ENCODE data around the gene CD38. TPM values are rescaled to one million over a fixed set of nuclear protein-coding genes. Genes with fewer than 3 reads are reported as not detected.
"Not testable (repeated sequence)": the region's sequence is repeated elsewhere in the genome, so short reads cannot be mapped to it uniquely, and the experiment has no call there.

CD38 gene
- total RNA-seq, 4 donors from 2014 or later, result 2.7 to 7.5 (median 3.4) TPM; not detected in 1

DNA sequence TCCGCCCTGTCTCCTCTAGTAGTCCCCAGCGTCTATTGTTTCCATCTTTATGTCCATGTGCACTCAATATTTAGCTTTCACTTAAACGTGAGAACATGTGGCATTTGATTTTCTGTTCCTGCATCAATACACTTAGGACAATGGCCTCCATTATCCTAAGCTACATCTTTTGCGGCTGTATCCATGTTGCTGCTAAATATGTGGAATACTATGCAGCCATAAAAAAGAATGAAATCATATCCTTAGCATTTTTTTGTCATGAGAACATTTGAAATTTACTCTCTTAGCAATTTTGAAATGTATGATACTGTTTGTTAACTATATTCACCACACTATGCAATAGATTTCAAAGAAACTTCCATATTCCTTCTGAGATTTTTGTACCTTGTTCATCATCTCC lies 19.8 kb upstream of the CD38 start:
- in situ Hi-C loops (cut with MboI; ENCODE audit: low pct_ligation_motif_present in 1 of 4, low pct_unique_long_range_greater_than_20kb in 1 of 4, low sequenced_read_pairs in 3 of 4), result no loop called here
- TF ChIP-seq EP300 (IDR thresholded peaks at IDR 0.05; ENCODE audit: low read depth) (no peak), CTCF (IDR thresholded peaks at IDR 0.05) (no peak), POLR2AphosphoS5 (IDR thresholded peaks at IDR 0.05) (no peak), POLR2A (IDR thresholded peaks at IDR 0.05) (no peak)

GRCh38 chr4:15762460-15762859 lies 15.7 kb upstream of the CD38 start:
- in situ Hi-C loops (cut with MboI; ENCODE audit: low pct_ligation_motif_present in 1 of 4, low pct_unique_long_range_greater_than_20kb in 1 of 4, low sequenced_read_pairs in 3 of 4); intact Hi-C loops (cut with DNase I; ENCODE audit: low total_unique reads); DNase-seq; H3K27ac ChIP-seq; H3K36me3 ChIP-seq; H3K4me3 ChIP-seq; H3K4me1 ChIP-seq; H3K27me3 ChIP-seq; H3K9me3 ChIP-seq: not testable (repeated sequence)

More for the DNA sequence above, 19.8 kb upstream of the CD38 start:
- no peak overlapping the region for H3K4me3 ChIP-seq
- H3K27me3 ChIP-seq, result no peaks in the 10 kb centered on the region
- no peaks in the 10 kb centered on the region for H3K9me3 ChIP-seq
- no peaks in the 10 kb centered on the region for H3K36me3 ChIP-seq
- H3K4me1 ChIP-seq, result peaks cover 0 to 2% (median 0%) of the 10 kb centered on the region in 4 donors
- DNase-seq, result no peak
- WGBS, 2 donors (ENCODE audit: low coverage in 1 of 2), result 91 to 93% methylated on average over 4 of the region's 4 CpGs
- intact Hi-C loops (cut with DNase I; ENCODE audit: low total_unique reads), result no loop called here
- no peak overlapping the region for H3K27ac ChIP-seq

GRCh38 chr4:15765391-15765790 lies 12.7 kb upstream of the CD38 start:
- intact Hi-C loops (cut with DNase I; ENCODE audit: low total_unique reads) (no loop called here), in situ Hi-C loops (cut with MboI; ENCODE audit: low pct_ligation_motif_present in 1 of 4, low pct_unique_long_range_greater_than_20kb in 1 of 4, low sequenced_read_pairs in 3 of 4) (no loop called here)
- Histone ChIP-seq H3K27me3 (no peaks in the 10 kb centered on the region), H3K4me1 (peaks cover 0 to 9% (median 0%) of the 10 kb centered on the region in 4 donors), H3K27ac (no peak overlapping the region), H3K4me3 (no peak overlapping the region), H3K9me3 (no peaks in the 10 kb centered on the region), H3K36me3 (no peaks in the 10 kb centered on the region)
- WGBS, 2 donors (ENCODE audit: low coverage in 1 of 2), result 60 to 86% methylated on average over 5 to 6 of the region's 6 CpGs
- TF ChIP-seq CTCF (IDR thresholded peaks at IDR 0.05), result no peak
- no peak for TF ChIP-seq EP300 (IDR thresholded peaks at IDR 0.05; ENCODE audit: low read depth)
- no peak for TF ChIP-seq POLR2A (IDR thresholded peaks at IDR 0.05)
- no peak for TF ChIP-seq POLR2AphosphoS5 (IDR thresholded peaks at IDR 0.05)
- DNase-seq, result no peak

DNA sequence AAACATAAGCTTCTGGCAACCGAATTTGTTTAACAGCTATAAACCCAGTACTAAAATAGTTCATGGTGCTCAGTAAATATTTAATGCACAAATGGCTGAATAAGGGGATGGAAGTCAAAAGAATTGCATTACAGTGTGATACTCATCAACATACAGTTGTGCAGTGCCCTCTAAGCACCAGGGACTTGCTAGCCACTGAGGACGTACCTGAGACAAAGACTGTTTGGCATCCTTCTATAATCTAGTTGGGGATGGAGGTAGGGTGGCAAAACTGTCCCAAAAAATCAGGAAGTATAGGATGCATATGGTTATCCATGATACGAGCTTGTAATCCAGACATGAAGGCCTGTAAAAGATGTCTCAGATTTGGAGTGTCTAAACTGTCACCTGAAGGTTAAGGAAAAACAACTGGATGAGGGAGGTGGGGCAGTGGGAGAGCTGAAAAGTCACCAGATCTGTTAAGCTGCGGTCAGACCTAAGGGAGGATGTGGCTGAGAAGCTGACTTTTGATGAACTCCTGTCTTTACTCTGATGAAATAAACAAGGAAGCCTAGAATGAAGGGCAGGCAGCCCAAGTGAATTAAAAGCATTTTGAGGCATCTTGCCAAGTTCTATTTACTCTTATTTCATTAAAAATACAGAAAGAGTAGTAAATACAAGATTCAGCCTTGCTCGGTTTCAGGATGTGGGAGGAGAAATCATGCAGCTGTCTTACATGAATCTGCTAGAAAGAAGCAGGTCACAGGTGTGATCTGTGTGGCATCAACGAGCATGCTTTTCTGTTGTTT lies 12.0 kb upstream of the CD38 start:
- Histone ChIP-seq H3K36me3 (no peaks in the 10 kb centered on the region), H3K4me3 (no peak overlapping the region), H3K27me3 (no peaks in the 10 kb centered on the region), H3K4me1 (peaks cover 0 to 9% (median 0%) of the 10 kb centered on the region in 4 donors), H3K9me3 (no peaks in the 10 kb centered on the region), H3K27ac (peak overlapping the region in 1 of 4 donors; percentile 2)
- TF ChIP-seq POLR2AphosphoS5 (IDR thresholded peaks at IDR 0.05) (no peak), EP300 (IDR thresholded peaks at IDR 0.05; ENCODE audit: low read depth) (no peak), CTCF (IDR thresholded peaks at IDR 0.05) (no peak), POLR2A (IDR thresholded peaks at IDR 0.05) (no peak)
- WGBS, 2 donors (ENCODE audit: low coverage in 1 of 2), result 26 to 32% methylated on average over 5 to 6 of the region's 6 CpGs
- peak; percentile 28 for DNase-seq
- in situ Hi-C loops (cut with MboI; ENCODE audit: low pct_ligation_motif_present in 1 of 4, low pct_unique_long_range_greater_than_20kb in 1 of 4, low sequenced_read_pairs in 3 of 4) (no loop called here), intact Hi-C loops (cut with DNase I; ENCODE audit: low total_unique reads) (no loop called here)

- WGBS, 2 donors (ENCODE audit: low coverage in 1 of 2), result 78 to 91% methylated on average over 4 to 8 of the region's 8 CpGs
- in situ Hi-C loops (cut with MboI; ENCODE audit: low pct_ligation_motif_present in 1 of 4, low pct_unique_long_range_greater_than_20kb in 1 of 4, low sequenced_read_pairs in 3 of 4), result no loop called here
- DNase-seq, result no peak
- H3K36me3 ChIP-seq, result no peaks in the 10 kb centered on the region
- no peaks in the 10 kb centered on the region for H3K9me3 ChIP-seq
- H3K27ac ChIP-seq, result no peak overlapping the region
- no peaks in the 10 kb centered on the region for H3K27me3 ChIP-seq
- no peak overlapping the region for H3K4me3 ChIP-seq
- H3K4me1 ChIP-seq, result peaks cover 0 to 14% (median 0%) of the 10 kb centered on the region in 4 donors
- no peak for TF ChIP-seq POLR2A (IDR thresholded peaks at IDR 0.05)
- TF ChIP-seq CTCF (IDR thresholded peaks at IDR 0.05), result no peak
- TF ChIP-seq POLR2AphosphoS5 (IDR thresholded peaks at IDR 0.05), result no peak
- TF ChIP-seq EP300 (IDR thresholded peaks at IDR 0.05; ENCODE audit: low read depth), result no peak
- intact Hi-C loops (cut with DNase I; ENCODE audit: low total_unique reads), result no loop called here
Measured at GRCh38 chr4:15766821-15767220, 11.3 kb upstream of the CD38 start.

All from transverse colon (tissue), 4 donors.